NCI-H69 (cell line): ENCODE results near the gene MS4A14.
"Not testable (repeated sequence)": the region's sequence is repeated elsewhere in the genome, so short reads cannot be mapped to it uniquely, and the experiment has no call there.

ENCODE experiments used
- DNase-seq: peaks from one replicate; lab custom pipeline; 2025; lab: John Stamatoyannopoulos, UW

The MS4A14 gene

GRCh38 chr11:60389279-60389910 is 6.9 kb upstream of the MS4A14 start:
- no peak for DNase-seq

- DNase-seq: no peak
Measured at GRCh38 chr11:60390419-60390818, 5.8 kb upstream of the MS4A14 start.

GRCh38 chr11:60392361-60392760 is 3.9 kb upstream of the MS4A14 start:
- DNase-seq: no peak

GRCh38 chr11:60393016-60393415 is 3.2 kb upstream of the MS4A14 start:
- DNase-seq: no peak

GRCh38 chr11:60394666-60395380 is 1.4 kb upstream of the MS4A14 start:
- no peak for DNase-seq

- DNase-seq: no peak
Measured at GRCh38 chr11:60396799-60397198, 540 bp downstream of the MS4A14 start.

GRCh38 chr11:60420015-60420414 is 23.8 kb downstream of the MS4A14 start:
- no peak for DNase-seq

- DNase-seq: no peak
Measured at GRCh38 chr11:60422609-60423008, 26.4 kb downstream of the MS4A14 start.

- peak; percentile 39 for DNase-seq
Measured at GRCh38 chr11:60428517-60428916, 32.3 kb downstream of the MS4A14 start.

GRCh38 chr11:60429272-60429671 is 33.0 kb downstream of the MS4A14 start, which contains the start of gene MS4A5:
Gene MS4A5, plus strand, starts transcription at chr11:60429572. Its CDS starts 103 bp downstream, at chr11:60429675.
- no peak for DNase-seq

- peak; percentile 6 for DNase-seq
Measured at GRCh38 chr11:60431251-60431650, 35.0 kb downstream of the MS4A14 start.

- no peak for DNase-seq
Measured at GRCh38 chr11:60433401-60433800, 37.1 kb downstream of the MS4A14 start.

- no peak for DNase-seq
Measured at GRCh38 chr11:60447070-60447469, 50.8 kb downstream of the MS4A14 start.

- no peak for DNase-seq
Measured at GRCh38 chr11:60447846-60448245, 51.6 kb downstream of the MS4A14 start.

GRCh38 chr11:60451185-60451584 is 54.9 kb downstream of the MS4A14 start:
- DNase-seq: not testable (repeated sequence)

GRCh38 chr11:60454212-60454611 is 58.0 kb downstream of the MS4A14 start:
- no peak for DNase-seq

GRCh38 chr11:60455531-60456042 is 59.3 kb downstream of the MS4A14 start, which contains the start of gene MS4A1:
Gene MS4A1, plus strand, starts transcription at chr11:60455847. Its CDS starts 6,528 bp downstream, at chr11:60462375.
- DNase-seq: no peak

- no peak for DNase-seq
Measured at GRCh38 chr11:60457576-60457975, 61.3 kb downstream of the MS4A14 start.

- DNase-seq: no peak
Measured at GRCh38 chr11:60459345-60459744, 63.1 kb downstream of the MS4A14 start.
